ENCODE results near the gene SMIM26.
A peak's percentile ranks its signal among the peaks of the same experiment; 100 is the strongest.

Gene SMIM26

GRCh38 chr20:18585134-18585533, 17.9 kb downstream of the SMIM26 start:
- DNase-seq, result no peak

GRCh38 chr20:18587665-18588573, 20.7 kb downstream of the SMIM26 start, which contains the start of gene DTD1:
Gene DTD1, plus strand, starts transcription at chr20:18588054. Its CDS starts 19 bp downstream, at chr20:18588073.
- DNase-seq, result peak; percentile 68

GRCh38 chr20:18588574-18588933, 21.3 kb downstream of the SMIM26 start:
- no peak for DNase-seq

GRCh38 chr20:18589941-18590674, 22.9 kb downstream of the SMIM26 start:
- no peak for DNase-seq

GRCh38 chr20:18596270-18596669, 29.0 kb downstream of the SMIM26 start:
- no peak for DNase-seq

GRCh38 chr20:18609741-18610140, 42.5 kb downstream of the SMIM26 start:
- DNase-seq, result no peak

GRCh38 chr20:18611492-18611891, 44.3 kb downstream of the SMIM26 start:
- DNase-seq, result no peak

- DNase-seq, result no peak
Observed at GRCh38 chr20:18613553-18613952, 46.3 kb downstream of the SMIM26 start.

- DNase-seq, result no peak
Observed at GRCh38 chr20:18614244-18614643, 47.0 kb downstream of the SMIM26 start.

GRCh38 chr20:18615020-18615650, 47.9 kb downstream of the SMIM26 start:
- DNase-seq, result no peak

Measured in activated gamma-delta T cell (primary cell).